Psoas muscle (tissue), 8 donors: ENCODE data around the gene GABRB1. TPM values are rescaled to one million over a fixed set of nuclear protein-coding genes. Genes with fewer than 3 reads are reported as not detected.

Experiments used
- ATAC-seq, 4 donors: fragments of 200-7000 bp; cut with Tn5 transposase; one replicate each; pipeline ENCODE4 v1.9.1; 2020; ENCODE audit warnings: moderate library complexity in 3 of 4, mild to moderate bottlenecking in 2 of 4
- DNase-seq, 2 donors: peaks; one replicate each; pipeline ENCODE4 v3.0.0-alpha.2; 2020
- H3K27ac ChIP-seq: fragments of 200-600 bp; one replicate; pipeline ENCODE4 v1.8.0; 2022
- H3K27me3 ChIP-seq, 3 donors: fragments of 200-600 bp in 1 of 3; one replicate each; pipeline versions ENCODE4 v1.6.1 to v1.8.0; 2013 to 2022; ENCODE audit warnings: low read length in 2 of 3, mild to moderate bottlenecking in 2 of 3, moderate library complexity in 1 of 3; ENCODE audit not compliant: insufficient read depth in 3 of 3
- H3K36me3 ChIP-seq, 2 donors: fragments of 200-600 bp in 1 of 2; one replicate each; pipeline versions ENCODE4 v1.6.1 to v1.8.0; 2013 to 2022; ENCODE audit warnings: low read depth in 1 of 2, mild to moderate bottlenecking in 1 of 2, moderate library complexity in 1 of 2; ENCODE audit not compliant: insufficient read depth in 1 of 2
- H3K4me1 ChIP-seq: fragments of 200-600 bp; one replicate; pipeline ENCODE4 v1.8.0; 2022
- H3K4me3 ChIP-seq: fragments of 200-600 bp; one replicate; pipeline ENCODE4 v1.8.0; 2022; ENCODE audit warnings: mild to moderate bottlenecking
- H3K9me3 ChIP-seq: fragments of 200-600 bp; one replicate; pipeline ENCODE4 v1.8.0; 2022
- WGBS, 3 donors: extraction: QIAGEN DNeasy Blood & Tissue Kit; methylation state at CpG; one replicate each; pipeline versions ENCODE4 v1.1.6 to v1.1.7; 2013; 5-methylcytosine and 5-hydroxymethylcytosine counted together
- intact Hi-C, 2 donors: fragments of 100-400 bp; cut with DNase I; formaldehyde crosslinking; loops; one replicate each; pipeline versions ENCODE4 v1.11.0 to v1.14.2; 2022
- polyA plus RNA-seq, 3 donors: library from polyadenylated mRNA; stranded (reverse); fragments of 200-250 nt; gene quantifications; one replicate each; pipeline ENCODE4 v1.2.3, GENCODE V29; 2013
- total RNA-seq, 4 donors: library from RNA; stranded (reverse); fragmentation: NEBNext Ultra II Directional in 2 of 4; extraction: Animal tissue kit (Norgen Biotek cat#: 25700) in 2 of 4; gene quantifications; one replicate each; pipeline versions ENCODE4 v1.2.1 to v1.2.4, GENCODE V29; 2021 to 2023
- TF ChIP-seq, protein P1 (sequence below): fragments of 200-600 bp; IDR thresholded peaks from one replicate; pipeline ENCODE4 v1.8.0; 2022; ENCODE audit warnings: antibody characterized with exemption
- donor health status: healthy with polysubstance abuse.
- donor health status: DM: no; HTN: no; CAD: no; lungs with moderate emphysema.
- donor health status: Bipolar disorder and iron deficiency.
- donor health status: healthy.
- donor health status: DM: yes; HTN: yes; CAD: no.
- donor health status: DM: no; HTN: no; CAD: no.
- donor health status: DM: no; HTN: no; CAD: no.
- donor health status: DM: yes; HTN: yes; CAD: no.

GABRB1 gene
- total and polyA plus RNA-seq, 7 donors = not detected

DNA sequence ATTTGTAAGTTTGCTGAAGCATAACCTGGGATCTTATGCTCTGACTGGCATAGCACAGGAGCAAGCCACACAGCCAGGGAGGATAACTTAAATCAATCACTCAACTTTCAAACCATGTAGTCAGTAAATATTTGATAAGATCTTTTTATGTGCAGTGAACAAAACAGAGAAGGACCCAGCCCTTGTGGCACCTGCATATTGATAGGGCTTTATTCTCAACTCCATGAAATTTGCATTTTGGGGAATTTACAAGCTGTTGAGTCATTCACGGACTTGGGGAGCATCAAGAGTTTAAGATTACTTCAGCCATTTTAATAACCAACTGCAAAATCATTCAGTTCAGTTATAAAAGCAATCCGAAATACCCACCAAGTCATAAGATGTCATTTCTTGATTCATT lies 309.5 kb downstream of the GABRB1 start:
- TF ChIP-seq, protein P1, sequence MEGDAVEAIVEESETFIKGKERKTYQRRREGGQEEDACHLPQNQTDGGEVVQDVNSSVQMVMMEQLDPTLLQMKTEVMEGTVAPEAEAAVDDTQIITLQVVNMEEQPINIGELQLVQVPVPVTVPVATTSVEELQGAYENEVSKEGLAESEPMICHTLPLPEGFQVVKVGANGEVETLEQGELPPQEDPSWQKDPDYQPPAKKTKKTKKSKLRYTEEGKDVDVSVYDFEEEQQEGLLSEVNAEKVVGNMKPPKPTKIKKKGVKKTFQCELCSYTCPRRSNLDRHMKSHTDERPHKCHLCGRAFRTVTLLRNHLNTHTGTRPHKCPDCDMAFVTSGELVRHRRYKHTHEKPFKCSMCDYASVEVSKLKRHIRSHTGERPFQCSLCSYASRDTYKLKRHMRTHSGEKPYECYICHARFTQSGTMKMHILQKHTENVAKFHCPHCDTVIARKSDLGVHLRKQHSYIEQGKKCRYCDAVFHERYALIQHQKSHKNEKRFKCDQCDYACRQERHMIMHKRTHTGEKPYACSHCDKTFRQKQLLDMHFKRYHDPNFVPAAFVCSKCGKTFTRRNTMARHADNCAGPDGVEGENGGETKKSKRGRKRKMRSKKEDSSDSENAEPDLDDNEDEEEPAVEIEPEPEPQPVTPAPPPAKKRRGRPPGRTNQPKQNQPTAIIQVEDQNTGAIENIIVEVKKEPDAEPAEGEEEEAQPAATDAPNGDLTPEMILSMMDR = no peak
- no peaks in the 10 kb centered on the region for H3K9me3 ChIP-seq
- H3K36me3 ChIP-seq = no peaks in the 10 kb centered on the region
- H3K27ac ChIP-seq = no peak overlapping the region
- H3K27me3 ChIP-seq = no peaks in the 10 kb centered on the region
- ATAC-seq (no peak), DNase-seq (no peak)
- WGBS, 3 donors = 72 to 82% (median 72%) methylated on average over 2 of the region's 2 CpGs
- H3K4me1 ChIP-seq = no peaks in the 10 kb centered on the region
- H3K4me3 ChIP-seq = no peak overlapping the region
- intact Hi-C loops = no loop called here

DNA sequence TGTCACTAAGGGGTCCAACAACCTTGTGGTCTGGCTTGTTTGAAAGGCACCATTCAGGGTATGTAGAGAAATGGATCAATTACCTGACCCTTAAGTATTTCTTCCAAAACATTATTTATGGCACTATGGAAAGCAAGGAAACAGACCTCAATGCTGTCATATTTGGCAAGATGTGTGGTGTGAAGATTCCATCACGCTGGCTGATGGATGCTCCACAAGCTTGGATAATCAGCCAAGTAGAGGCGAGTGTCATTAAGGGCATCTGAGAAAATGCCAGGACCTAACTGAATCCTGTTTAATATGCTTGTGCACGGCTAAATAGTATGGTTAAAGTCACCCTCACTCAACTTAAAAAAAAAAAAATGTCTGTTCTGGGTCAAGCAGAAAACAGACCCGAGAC lies 311.4 kb downstream of the GABRB1 start:
- H3K27ac ChIP-seq = no peak overlapping the region
- TF ChIP-seq, protein P1 = no peak
- no peaks in the 10 kb centered on the region for H3K9me3 ChIP-seq
- no peaks in the 10 kb centered on the region for H3K27me3 ChIP-seq
- no peaks in the 10 kb centered on the region for H3K36me3 ChIP-seq
- H3K4me3 ChIP-seq = no peak overlapping the region
- intact Hi-C loops = no loop called here
- WGBS, 3 donors = 40 to 63% (median 40%) methylated on average over 4 of the region's 4 CpGs
- H3K4me1 ChIP-seq = no peaks in the 10 kb centered on the region
- ATAC-seq (no peak), DNase-seq (no peak)

GRCh38 chr4:47349326-47349725 lies 318.0 kb downstream of the GABRB1 start:
- no peak for DNase-seq
- Histone ChIP-seq H3K4me3 (no peak overlapping the region), H3K27me3 (no peaks in the 10 kb centered on the region), H3K4me1 (no peaks in the 10 kb centered on the region), H3K36me3 (no peaks in the 10 kb centered on the region), H3K9me3 (no peaks in the 10 kb centered on the region), H3K27ac (no peak overlapping the region)
- no peak for ATAC-seq
- TF ChIP-seq, protein P1 = no peak
- intact Hi-C loops = no loop called here
- WGBS, 3 donors = 85 to 89% (median 88%) methylated on average over 4 of the region's 4 CpGs

- DNase-seq = no peak
- no peak overlapping the region for H3K4me3 ChIP-seq
- no peaks in the 10 kb centered on the region for H3K36me3 ChIP-seq
- TF ChIP-seq, protein P1 = no peak
- no peaks in the 10 kb centered on the region for H3K9me3 ChIP-seq
- ATAC-seq = no peak
- intact Hi-C loops = no loop called here
- H3K27me3 ChIP-seq = peaks cover 0 to 3% (median 0%) of the 10 kb centered on the region in 3 donors
- H3K27ac ChIP-seq = no peak overlapping the region
- no peaks in the 10 kb centered on the region for H3K4me1 ChIP-seq
- 93 to 97% (median 93%) methylated on average over 1 of the region's 1 CpG for WGBS, 3 donors
Observed at GRCh38 chr4:47355568-47355967, 324.2 kb downstream of the GABRB1 start.

GRCh38 chr4:47359891-47360290 lies 328.5 kb downstream of the GABRB1 start:
- H3K4me1 ChIP-seq = no peaks in the 10 kb centered on the region
- no peak overlapping the region for H3K4me3 ChIP-seq
- H3K9me3 ChIP-seq = no peaks in the 10 kb centered on the region
- TF ChIP-seq, protein P1 = no peak
- peaks cover 0 to 6% (median 0%) of the 10 kb centered on the region in 3 donors for H3K27me3 ChIP-seq
- WGBS, 3 donors = 68 to 78% (median 71%) methylated on average over 4 of the region's 4 CpGs
- no peak for DNase-seq
- no peaks in the 10 kb centered on the region for H3K36me3 ChIP-seq
- ATAC-seq = no peak
- intact Hi-C loops = no loop called here
- no peak overlapping the region for H3K27ac ChIP-seq
